ENCODE data around the gene LDLRAP1.

Gene LDLRAP1

GRCh38 chr1:25524568-25525360 is 18.6 kb upstream of the LDLRAP1 start:
- no peak for FAIRE-seq

DNA sequence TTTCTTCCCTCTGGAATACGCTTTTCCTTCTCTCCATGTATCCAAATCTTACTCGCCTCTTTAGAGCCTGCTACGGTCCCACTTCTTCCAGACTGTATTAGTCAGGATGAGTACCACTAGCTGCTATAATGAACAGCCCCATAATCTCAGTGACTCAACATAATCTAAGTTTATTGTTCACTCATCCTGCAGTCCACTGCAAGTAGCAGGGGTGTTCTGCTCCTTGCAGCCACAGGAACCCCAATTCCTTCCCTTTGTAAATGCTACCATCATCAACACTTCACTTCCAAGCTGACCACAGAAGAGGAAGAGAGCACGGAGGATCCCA is 18.1 kb upstream of the LDLRAP1 start:
- FAIRE-seq, result no peak

- FAIRE-seq, result no peak
Observed at GRCh38 chr1:25526753-25527152, 16.7 kb upstream of the LDLRAP1 start.

DNA sequence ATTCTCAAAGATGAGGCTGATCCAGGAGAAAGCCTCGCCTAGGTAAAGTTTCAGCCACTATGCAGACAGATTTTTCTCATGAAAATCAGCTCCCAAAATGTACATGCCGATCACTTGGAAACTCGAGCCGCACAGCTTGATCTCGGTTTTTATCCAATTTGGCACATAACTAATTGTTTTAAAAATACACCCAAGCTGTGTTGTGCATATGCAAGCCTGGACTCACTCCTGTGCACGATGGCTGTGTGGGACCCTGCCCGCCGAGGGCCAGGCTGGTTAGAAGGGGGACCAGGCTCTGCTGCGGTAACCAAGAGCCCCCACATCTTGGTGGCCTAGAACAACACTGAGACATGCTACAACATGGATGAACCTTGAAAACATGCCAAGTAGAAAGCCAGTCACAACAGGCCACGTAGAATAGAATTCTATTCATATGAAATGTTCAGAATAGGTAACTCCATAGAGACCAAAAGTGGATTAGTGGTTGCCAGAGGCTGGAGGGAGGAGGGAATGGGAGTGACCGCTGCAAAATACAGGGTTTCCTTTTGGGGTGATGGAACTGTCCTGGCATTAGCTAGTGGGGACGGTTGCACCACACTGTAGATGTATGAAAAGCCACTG is 16.1 kb upstream of the LDLRAP1 start:
- FAIRE-seq, result no peak

DNA sequence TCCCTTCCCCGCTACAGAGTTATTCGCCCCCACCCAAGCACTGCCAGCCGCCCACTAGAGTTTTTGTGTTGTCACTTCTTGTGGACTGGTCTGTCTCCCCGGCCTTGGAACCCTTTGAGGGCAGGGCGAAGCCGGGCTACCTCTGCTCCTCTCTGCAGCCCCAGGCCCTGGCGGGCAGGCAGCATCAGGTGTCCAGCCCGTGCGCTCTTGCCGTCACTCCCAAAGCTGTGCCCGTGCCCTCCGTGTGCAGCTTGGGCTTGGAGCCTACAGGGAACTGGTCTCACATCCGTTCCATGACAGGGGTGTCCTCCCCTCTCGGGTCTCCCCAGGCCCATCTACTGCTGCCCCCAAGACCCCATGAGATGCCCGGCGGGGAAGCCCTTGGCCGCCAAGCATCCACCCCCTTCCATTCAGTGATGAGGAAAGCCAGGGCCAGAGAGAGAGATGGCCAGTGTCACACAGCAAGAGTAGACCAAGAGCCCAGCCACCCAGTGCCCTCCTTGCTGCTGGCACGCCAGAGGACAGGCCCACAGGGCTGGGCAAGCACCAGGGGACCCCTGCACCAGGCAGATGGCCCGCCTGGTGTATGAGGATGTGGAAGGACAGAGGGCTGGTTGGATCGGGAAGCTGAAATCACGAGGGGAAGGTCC is 15.3 kb upstream of the LDLRAP1 start:
- FAIRE-seq, result no peak

DNA sequence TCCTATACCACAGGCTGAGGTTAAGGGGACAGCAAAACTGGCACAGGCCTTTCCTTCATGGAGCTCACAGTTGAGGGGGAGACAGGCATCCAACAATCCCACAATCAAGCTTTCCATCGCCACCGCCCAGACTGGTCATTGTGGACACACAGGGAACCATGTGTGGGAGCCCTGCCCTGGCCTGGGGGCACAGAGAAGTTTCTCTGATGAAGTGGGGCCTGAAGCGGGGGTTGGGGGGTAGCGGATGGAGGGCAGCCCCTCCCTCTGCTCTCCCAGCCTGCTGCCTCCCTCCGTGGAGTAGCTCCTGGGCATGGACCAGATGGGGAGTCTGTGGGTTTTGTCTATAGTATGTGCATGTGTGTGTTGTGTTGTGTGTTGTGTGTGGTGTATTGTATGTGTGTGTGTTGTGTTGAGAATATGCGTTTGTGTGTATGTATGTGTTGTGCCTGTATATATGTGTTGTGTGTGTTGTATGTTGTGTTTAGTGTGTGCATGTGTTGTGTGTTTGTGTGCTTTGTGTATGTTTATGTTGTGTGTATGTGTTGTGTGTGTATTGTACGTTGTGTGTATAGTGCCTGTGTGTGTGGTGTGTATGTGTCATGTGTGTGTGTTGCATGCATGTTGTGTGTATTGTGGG is 14.4 kb upstream of the LDLRAP1 start:
- FAIRE-seq, result no peak

GRCh38 chr1:25529518-25530185 is 13.8 kb upstream of the LDLRAP1 start:
- no peak for FAIRE-seq

DNA sequence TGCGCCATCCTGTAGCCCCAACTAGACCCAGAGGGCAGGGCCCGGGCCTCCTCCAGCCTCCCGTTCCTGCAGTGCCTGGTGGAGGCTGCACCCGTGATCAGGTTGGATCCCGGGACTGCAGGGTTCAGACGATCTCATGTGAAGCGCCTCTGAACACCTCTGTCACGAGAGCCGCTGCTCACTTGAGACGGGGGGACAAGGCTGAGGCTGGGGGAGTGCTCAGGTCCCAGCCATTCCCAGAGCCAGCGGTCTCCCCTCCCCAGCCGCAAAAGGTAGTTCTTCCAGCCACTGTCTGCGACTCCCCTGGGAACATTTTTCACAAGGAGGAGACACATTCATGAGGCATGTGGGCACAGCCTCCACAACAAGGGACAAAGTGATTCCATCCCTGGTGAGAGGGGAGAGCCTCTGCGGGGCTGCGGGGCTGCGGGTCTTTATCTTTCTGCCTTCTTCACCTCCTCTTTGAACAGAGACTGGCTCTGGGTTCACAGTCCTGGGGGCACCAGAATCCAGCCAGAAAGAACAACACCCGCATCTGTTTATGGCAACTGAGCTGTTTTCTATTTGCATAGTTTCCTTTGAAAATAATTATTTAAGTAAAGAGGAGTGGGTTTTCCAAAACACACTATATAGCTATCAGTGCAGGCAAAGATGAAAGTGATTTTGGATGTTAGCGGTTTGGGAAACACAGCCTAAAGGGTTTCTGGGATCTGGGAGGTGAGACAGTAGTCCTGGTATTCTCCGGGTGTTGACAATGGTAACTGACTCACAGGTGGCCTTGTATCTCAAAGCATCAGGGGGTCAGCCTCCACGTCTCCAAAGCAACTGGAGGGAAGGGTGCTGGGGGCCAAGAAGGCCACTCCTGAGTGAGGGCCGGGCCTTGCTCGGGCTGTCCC is 13.0 kb upstream of the LDLRAP1 start:
- no peak for FAIRE-seq

DNA sequence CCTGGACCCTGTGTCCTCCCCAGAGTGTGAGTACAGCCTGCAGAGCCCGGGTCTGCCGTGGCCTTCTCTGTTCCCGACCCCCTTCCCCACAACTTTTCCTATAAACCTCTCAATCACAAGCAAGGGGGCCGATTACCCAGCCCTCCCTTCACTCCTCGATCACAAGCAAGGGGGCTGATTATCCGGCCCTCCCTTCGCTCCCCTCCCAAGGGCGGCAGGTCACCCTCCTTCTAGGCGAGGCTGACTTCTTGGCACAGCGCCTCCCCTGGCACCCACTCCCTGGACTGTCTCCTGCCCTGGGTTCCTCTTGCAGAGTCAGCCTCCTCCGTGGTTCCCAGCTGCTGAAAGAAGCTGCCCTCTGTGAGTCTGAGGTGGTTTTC is 12.3 kb upstream of the LDLRAP1 start:
- no peak for FAIRE-seq

DNA sequence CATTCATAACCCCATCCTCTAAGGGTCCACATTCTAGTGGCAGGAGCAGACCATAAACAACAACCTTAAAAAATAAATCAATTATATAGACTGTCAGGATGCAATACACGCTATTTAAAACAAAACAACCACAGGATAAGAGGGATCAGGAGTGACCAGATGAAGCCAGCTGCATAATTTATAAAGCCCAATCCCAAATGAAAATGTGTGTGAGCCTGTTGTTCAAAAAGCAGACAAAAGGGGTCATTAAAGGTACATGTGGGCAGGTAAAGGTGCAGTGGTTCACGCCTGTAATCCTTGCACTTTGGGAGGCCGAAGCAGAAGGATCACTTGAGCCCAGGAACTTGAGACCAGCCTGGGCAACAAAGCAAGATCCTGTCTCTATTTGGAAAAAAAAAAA is 10.4 kb upstream of the LDLRAP1 start:
- no peak for FAIRE-seq

DNA sequence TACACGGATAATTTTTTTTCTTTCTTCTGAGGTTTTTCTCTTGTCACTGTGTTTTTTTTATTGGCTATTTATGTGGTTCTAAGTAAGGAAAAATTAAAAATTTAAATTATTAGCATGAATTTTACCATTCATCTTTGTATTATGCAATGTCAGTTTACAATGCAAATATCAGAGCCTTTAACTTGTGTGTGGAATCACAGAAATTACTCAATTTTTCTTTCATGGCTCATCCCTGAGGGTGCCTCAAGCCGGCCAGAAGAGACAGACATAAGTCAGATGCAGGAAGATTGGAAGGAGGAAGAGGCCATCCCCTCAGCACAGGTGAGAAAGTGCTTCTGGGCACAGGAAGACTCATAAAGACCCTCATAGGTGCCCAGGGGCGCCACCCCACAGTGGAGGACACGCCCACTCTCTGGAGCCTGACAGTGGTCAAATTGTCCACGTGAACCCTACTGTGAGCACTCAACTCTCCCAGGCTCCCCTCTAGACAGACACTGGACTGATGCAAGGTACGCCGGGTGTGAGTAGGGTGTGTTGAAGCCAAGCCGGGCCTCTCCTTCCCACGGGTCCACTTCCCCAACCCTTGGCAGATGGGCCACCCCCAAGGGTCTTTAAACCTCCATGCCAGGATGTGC is 9.5 kb upstream of the LDLRAP1 start:
- no peak for FAIRE-seq

GRCh38 chr1:25534410-25534788 is 9.0 kb upstream of the LDLRAP1 start:
- FAIRE-seq, result no peak

- FAIRE-seq, result no peak
Observed at GRCh38 chr1:25536124-25536523, 7.3 kb upstream of the LDLRAP1 start.

DNA sequence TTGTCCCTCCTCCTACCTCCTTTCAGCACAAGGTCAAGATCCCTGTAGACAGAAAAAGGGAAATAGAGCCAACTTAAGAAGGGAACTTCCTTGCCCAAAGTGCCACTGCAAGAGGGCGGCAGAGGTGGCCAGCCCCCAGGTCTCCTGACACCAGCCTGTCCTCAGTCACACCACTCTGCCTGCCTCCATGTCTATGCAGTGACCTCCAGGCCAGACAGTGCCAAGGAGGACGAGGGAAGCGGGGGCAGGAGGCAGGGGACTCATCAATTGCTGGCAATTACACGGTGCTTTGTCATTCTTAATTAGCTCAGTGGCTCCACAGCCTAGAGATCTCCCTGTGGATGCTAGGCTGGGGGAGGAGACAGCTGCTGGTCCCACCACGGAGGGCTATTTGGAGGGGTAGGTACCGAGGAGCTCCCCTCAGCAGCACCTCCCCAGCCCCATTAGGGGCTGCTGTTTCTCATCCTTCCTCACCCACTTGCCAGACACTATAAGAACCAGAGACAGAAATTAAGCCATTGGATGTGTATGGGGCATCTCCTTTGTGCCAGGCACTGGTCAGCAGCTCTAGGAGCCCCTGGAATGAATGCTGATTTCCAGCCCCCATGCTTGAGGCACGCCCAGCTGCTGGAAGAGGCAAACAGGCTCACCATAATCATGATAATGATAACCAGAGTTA is 6.1 kb upstream of the LDLRAP1 start:
- FAIRE-seq, result no peak

DNA sequence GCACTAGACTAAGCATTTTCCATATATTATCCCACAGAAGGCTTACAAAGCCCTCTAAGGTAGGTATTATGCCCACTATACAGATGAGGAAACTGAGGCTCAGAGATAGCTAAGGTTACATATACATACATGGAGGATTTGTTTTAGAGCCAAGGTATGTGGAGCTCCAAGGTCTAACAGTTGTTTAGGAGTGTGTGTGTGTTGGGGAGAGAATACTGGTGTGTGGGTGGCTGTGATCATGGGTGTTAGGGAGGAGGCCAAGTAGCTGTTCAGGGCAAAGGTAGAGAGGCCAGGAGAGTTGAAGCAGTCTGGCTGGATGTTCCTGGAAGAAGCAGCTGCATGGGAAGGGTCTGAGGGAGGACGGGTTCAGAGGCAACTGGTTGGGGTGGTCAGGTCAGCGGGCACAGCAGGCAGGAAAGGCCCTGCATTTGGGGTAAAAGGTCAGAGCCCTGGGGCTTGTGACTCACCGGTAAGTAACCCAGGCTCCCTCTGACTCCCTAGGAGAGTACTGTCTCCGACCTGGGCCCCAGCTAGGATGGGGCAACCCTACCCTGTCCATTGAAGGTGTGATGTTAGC is 5.1 kb upstream of the LDLRAP1 start:
- no peak for FAIRE-seq

DNA sequence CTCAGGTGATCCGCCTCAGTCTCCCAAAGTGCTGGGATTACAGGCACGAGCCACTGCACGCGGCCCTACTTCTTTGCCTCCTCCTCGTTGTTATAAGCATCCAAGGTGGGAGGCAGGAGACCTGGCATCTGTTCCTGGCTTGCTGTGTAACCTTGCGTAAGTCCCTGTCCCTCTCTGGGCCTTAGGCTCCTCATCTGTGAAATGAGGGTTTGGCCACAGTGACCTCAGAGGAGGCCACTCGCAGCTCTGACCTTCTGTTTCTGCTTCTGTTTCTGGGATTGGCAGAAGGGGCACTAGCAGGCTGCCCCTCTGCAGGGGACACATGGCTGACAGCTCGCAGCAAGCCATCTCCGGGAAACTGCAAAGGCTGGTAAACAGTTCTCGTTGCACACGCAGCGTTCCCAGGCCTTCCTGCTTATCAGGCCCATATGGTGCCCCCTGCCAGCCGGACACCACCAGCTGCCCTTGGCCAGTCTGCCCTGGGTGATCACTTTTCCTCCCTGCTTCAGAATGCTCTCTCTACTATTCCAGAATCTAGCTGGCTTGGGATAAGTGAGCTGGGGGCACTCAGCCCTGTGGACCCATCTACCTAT is 2.6 kb upstream of the LDLRAP1 start:
- no peak for FAIRE-seq

- FAIRE-seq, result no peak
Observed at GRCh38 chr1:25541425-25541824, 2.0 kb upstream of the LDLRAP1 start.

DNA sequence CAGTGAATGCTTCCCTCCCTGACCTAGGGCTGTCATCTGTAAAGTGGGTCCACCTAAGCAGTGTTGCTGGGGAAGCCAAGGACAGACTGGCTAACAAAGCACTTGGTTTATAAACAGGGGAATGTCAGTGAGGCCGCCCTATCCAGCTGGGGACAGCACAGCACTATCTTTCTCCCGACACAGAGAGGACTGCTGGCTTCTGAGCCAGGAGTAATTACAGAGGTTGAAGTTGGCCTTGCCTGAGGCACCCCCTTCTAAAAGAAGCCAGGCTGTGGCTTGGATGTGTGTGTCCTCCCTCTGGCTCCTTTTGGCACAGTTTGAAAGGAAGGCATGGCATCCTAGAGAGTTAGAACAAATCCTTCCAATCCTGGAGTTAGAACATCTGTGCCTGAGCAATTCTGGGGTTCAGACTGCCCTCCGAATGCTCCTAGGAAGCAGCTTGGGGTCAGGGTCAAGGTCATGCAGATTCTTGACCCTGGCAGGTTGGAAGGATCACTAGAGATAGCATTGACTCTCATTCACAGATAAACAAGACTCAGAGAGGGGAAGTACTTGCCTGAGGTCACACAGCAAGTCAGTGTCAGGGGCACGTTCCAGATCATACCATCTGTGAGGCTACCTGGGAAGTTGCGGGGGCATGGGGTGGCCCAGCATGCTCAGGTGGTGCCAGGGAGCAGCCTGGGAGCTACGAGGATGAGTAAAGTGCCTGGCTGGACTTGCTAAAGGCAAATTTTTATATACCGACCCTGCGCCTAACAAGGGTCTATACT is 1.3 kb upstream of the LDLRAP1 start:
- no peak for FAIRE-seq

DNA sequence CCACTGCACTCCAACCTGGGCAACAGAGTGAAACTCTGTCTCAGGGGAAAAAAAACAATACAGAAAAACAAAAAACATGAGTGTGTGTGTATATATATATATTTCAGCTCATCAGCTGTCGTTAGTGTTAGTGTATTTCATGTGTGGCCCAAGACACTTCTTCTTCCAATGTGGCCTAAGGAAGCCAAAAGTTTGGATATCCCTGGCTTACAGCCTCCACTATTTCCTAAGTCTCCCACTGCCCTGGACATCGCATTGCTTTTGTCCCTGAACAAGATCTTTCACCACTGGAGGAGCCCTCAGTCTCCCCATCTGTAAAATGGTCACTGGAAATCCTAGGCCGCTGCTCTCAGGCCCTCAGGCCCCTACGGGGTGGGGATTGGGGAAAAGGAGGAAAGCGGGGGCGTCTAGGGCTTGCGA is 391 bp upstream of the LDLRAP1 start:
- no peak for FAIRE-seq

Measured in endometrium (tissue), 2 donors.